GM23338 (cell line): ENCODE results near the gene SCGB1D4. TPM values are rescaled to one million over a fixed set of nuclear protein-coding genes. Genes with fewer than 3 reads are reported as not detected.

ENCODE experiments used
- ATAC-seq: fragments of 200-7000 bp; cut with Tn5 transposase; 3 replicates; pipeline ENCODE4 v1.9.1; 2020
- DNase-seq: peaks from one replicate; pipeline ENCODE4 v3.0.0-alpha.2; 2015; ENCODE audit warnings: low spot score
- H2AFZ ChIP-seq: fragments of 200-600 bp; sonication (generic); 2 replicates; pipeline ENCODE4 v1.8.0; 2016; ENCODE audit warnings: antibody characterized with exemption, mild to moderate bottlenecking, moderate library complexity
- H3F3A ChIP-seq: fragments of 200-600 bp; sonication (generic); replicated peaks from 2 replicates; pipeline ENCODE4 v1.8.0; 2017; ENCODE audit warnings: antibody characterized with exemption, mixed run types, low read depth
- H3K27ac ChIP-seq: fragments of 200-600 bp; sonication (generic); 2 replicates; pipeline ENCODE4 v1.6.1; 2016; ENCODE audit warnings: low read depth
- H3K27me3 ChIP-seq: fragments of 200-600 bp; sonication (generic); 2 replicates; pipeline ENCODE4 v1.8.0; 2016; ENCODE audit warnings: mild to moderate bottlenecking, mixed run types, moderate library complexity; ENCODE audit not compliant: insufficient read depth
- H3K36me3 ChIP-seq: fragments of 200-600 bp; sonication (generic); 2 replicates; pipeline ENCODE4 v1.8.0; 2016; ENCODE audit warnings: mild to moderate bottlenecking; ENCODE audit not compliant: insufficient read depth
- H3K4me1 ChIP-seq: fragments of 200-600 bp; sonication (generic); 2 replicates; pipeline ENCODE4 v1.8.0; 2016; ENCODE audit warnings: mild to moderate bottlenecking, moderate library complexity; ENCODE audit not compliant: insufficient read depth
- H3K4me2 ChIP-seq: fragments of 200-600 bp; sonication (generic); 2 replicates; pipeline ENCODE4 v1.7.1; 2017; ENCODE audit warnings: mixed run types
- H3K4me3 ChIP-seq: fragments of 200-600 bp; sonication (generic); 2 replicates; pipeline ENCODE4 v1.6.1; 2016; ENCODE audit warnings: mixed run types
- H3K79me2 ChIP-seq: fragments of 200-600 bp; sonication (generic); replicated peaks from 2 replicates; pipeline ENCODE4 v1.8.0; 2017; ENCODE audit warnings: mild to moderate bottlenecking; ENCODE audit not compliant: insufficient read depth
- H3K9me2 ChIP-seq: fragments of 200-600 bp; sonication (generic); 2 replicates; pipeline ENCODE4 v1.8.0; 2017; ENCODE audit not compliant: insufficient read depth
- H4K20me1 ChIP-seq: fragments of 200-600 bp; sonication (generic); replicated peaks from 2 replicates; pipeline ENCODE4 v1.8.0; 2017; ENCODE audit warnings: mild to moderate bottlenecking; ENCODE audit not compliant: insufficient read depth
- H3K27ac Mint-ChIP-seq: 2 replicates; pipeline ENCODE4 v1.8.0; 2020; ENCODE audit warnings: inconsistent platforms, mild to moderate bottlenecking, moderate library complexity, mixed read lengths
- H3K27me3 Mint-ChIP-seq: 3 replicates; pipeline ENCODE4 v1.8.0; 2022; ENCODE audit warnings: low read depth, mild to moderate bottlenecking, moderate library complexity, mixed read lengths, inconsistent platforms; ENCODE audit not compliant: insufficient read depth, poor library complexity
- H3K36me3 Mint-ChIP-seq: 3 replicates; pipeline ENCODE4 v1.8.0; 2021; ENCODE audit warnings: low read depth, mild to moderate bottlenecking, inconsistent platforms, moderate library complexity, mixed read lengths
- H3K4me1 Mint-ChIP-seq: 3 replicates; pipeline ENCODE4 v1.8.0; 2020; ENCODE audit warnings: mild to moderate bottlenecking, inconsistent platforms, mixed read lengths
- H3K4me3 Mint-ChIP-seq: 3 replicates; pipeline ENCODE4 v1.8.0; 2021; ENCODE audit warnings: moderate library complexity, mild to moderate bottlenecking, inconsistent platforms, mixed read lengths
- H3K9me3 Mint-ChIP-seq: 3 replicates; pipeline ENCODE4 v1.8.0; 2020; ENCODE audit warnings: moderate library complexity, mild to moderate bottlenecking, inconsistent platforms, mixed read lengths
- ZNF114 ChIP-seq: fragments of 250-450 bp; sonication (Bioruptor Pico); IDR thresholded peaks from 2 replicates; pipeline ENCODE4 v1.5.0; 2020; ENCODE audit warnings: mild to moderate bottlenecking, moderate library complexity
- polyA plus RNA-seq: library from polyadenylated mRNA; unstranded; fragments of >200 nt; fragmentation: Nextera tagmentation; extraction: Ambion mirVana; gene quantifications from 2 replicates; pipeline ENCODE4 v1.2.1, GENCODE V29; 2016
- total RNA-seq: library from RNA; depleted of rRNA; stranded (reverse); fragments of >200 nt; shearing (Covaris generic); gene quantifications from 2 replicates; pipeline ENCODE4 v1.2.3, GENCODE V29; 2014
- TF ChIP-seq, protein P1 (sequence below): fragments of 250-450 bp; sonication (Bioruptor Pico); IDR thresholded peaks from 2 replicates; pipeline ENCODE4 v1.5.0; 2020; ENCODE audit warnings: mild to moderate bottlenecking, moderate library complexity

The SCGB1D4 gene
- total and polyA plus RNA-seq, 2 experiments from 2014 or later = not detected

GRCh38 chr11:62267576-62267975, 31.3 kb downstream of the SCGB1D4 start (continued):
- TF ChIP-seq, protein P1, sequence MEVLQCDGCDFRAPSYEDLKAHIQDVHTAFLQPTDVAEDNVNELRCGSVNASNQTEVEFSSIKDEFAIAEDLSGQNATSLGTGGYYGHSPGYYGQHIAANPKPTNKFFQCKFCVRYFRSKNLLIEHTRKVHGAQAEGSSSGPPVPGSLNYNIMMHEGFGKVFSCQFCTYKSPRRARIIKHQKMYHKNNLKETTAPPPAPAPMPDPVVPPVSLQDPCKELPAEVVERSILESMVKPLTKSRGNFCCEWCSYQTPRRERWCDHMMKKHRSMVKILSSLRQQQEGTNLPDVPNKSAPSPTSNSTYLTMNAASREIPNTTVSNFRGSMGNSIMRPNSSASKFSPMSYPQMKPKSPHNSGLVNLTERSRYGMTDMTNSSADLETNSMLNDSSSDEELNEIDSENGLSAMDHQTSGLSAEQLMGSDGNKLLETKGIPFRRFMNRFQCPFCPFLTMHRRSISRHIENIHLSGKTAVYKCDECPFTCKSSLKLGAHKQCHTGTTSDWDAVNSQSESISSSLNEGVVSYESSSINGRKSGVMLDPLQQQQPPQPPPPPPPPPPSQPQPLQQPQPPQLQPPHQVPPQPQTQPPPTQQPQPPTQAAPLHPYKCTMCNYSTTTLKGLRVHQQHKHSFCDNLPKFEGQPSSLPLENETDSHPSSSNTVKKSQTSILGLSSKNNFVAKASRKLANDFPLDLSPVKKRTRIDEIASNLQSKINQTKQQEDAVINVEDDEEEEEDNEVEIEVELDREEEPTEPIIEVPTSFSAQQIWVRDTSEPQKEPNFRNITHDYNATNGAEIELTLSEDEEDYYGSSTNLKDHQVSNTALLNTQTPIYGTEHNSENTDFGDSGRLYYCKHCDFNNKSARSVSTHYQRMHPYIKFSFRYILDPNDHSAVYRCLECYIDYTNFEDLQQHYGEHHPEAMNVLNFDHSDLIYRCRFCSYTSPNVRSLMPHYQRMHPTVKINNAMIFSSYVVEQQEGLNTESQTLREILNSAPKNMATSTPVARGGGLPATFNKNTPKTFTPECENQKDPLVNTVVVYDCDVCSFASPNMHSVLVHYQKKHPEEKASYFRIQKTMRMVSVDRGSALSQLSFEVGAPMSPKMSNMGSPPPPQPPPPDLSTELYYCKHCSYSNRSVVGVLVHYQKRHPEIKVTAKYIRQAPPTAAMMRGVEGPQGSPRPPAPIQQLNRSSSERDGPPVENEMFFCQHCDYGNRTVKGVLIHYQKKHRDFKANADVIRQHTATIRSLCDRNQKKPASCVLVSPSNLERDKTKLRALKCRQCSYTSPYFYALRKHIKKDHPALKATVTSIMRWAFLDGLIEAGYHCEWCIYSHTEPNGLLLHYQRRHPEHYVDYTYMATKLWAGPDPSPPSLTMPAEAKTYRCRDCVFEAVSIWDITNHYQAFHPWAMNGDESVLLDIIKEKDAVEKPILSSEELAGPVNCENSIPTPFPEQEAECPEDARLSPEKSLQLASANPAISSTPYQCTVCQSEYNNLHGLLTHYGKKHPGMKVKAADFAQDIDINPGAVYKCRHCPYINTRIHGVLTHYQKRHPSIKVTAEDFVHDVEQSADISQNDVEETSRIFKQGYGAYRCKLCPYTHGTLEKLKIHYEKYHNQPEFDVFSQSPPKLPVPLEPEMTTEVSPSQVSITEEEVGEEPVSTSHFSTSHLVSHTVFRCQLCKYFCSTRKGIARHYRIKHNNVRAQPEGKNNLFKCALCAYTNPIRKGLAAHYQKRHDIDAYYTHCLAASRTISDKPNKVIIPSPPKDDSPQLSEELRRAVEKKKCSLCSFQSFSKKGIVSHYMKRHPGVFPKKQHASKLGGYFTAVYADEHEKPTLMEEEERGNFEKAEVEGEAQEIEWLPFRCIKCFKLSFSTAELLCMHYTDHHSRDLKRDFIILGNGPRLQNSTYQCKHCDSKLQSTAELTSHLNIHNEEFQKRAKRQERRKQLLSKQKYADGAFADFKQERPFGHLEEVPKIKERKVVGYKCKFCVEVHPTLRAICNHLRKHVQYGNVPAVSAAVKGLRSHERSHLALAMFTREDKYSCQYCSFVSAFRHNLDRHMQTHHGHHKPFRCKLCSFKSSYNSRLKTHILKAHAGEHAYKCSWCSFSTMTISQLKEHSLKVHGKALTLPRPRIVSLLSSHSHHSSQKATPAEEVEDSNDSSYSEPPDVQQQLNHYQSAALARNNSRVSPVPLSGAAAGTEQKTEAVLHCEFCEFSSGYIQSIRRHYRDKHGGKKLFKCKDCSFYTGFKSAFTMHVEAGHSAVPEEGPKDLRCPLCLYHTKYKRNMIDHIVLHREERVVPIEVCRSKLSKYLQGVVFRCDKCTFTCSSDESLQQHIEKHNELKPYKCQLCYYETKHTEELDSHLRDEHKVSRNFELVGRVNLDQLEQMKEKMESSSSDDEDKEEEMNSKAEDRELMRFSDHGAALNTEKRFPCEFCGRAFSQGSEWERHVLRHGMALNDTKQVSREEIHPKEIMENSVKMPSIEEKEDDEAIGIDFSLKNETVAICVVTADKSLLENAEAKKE = no peak
- TF ChIP-seq ZNF114 (CRISPR knock-in tag) = no peak

- no peaks in the 10 kb centered on the region for H3K36me3 ChIP-seq
- Mint-ChIP-seq H3K9me3 (no peaks in the 10 kb centered on the region), H3K27ac (no peak overlapping the region), H3K4me1 (peaks cover 4% of the 10 kb centered on the region; the same call in 2 of the 3 replicates), H3K4me3 (no peak overlapping the region), H3K36me3 (no peaks in the 10 kb centered on the region), H3K27me3 (peaks cover 7% of the 10 kb centered on the region)
- no peaks in the 10 kb centered on the region for H3K27me3 ChIP-seq
- no peak overlapping the region for H2AFZ ChIP-seq
- no peaks in the 10 kb centered on the region for H4K20me1 ChIP-seq
- ATAC-seq = no peak
- H3K27ac ChIP-seq = no peak overlapping the region
- no peaks in the 10 kb centered on the region for H3K79me2 ChIP-seq
- TF ChIP-seq, protein P1 = no peak
- no peak for DNase-seq
- H3K4me3 ChIP-seq = no peak overlapping the region
- H3K4me2 ChIP-seq = no peak overlapping the region
- no peaks in the 10 kb centered on the region for H3F3A ChIP-seq
- peaks cover 4% of the 10 kb centered on the region for H3K9me2 ChIP-seq
- peaks cover 5% of the 10 kb centered on the region; the same call in 1 of the 2 replicates for H3K4me1 ChIP-seq
Measured at GRCh38 chr11:62267050-62267449, 31.8 kb downstream of the SCGB1D4 start.
